ENCODE measurements around the gene CHST5. TPM values are rescaled to one million over a fixed set of nuclear protein-coding genes. Genes with fewer than 3 reads are reported as not detected.

The CHST5 gene
- total and polyA plus RNA-seq, 2 of the 13 experiments (the other 11 are each of a cell fraction or from before 2014, with no cell fraction given) = 0.05 TPM; not detected in 1

- TF ChIP-seq ZNF580 (CRISPR knock-in tag; IDR thresholded peaks at IDR 0.05; ENCODE audit: borderline replicate concordance, low read depth) (no peak), ZNF205 (CRISPR knock-in tag; IDR thresholded peaks at IDR 0.05) (no peak; the same call in 1 of the 2 replicates), ZFYVE20 (CRISPR knock-in tag; IDR thresholded peaks at IDR 0.05; ENCODE audit: borderline replicate concordance, low read depth) (no peak), ZNF615 (CRISPR knock-in tag; IDR thresholded peaks at IDR 0.05; ENCODE audit: borderline replicate concordance) (no peak), DDIT3 (CRISPR knock-in tag; IDR thresholded peaks at IDR 0.05) (no peak), ZNF639 (CRISPR knock-in tag; conservative IDR thresholded peaks at IDR 0.05) (no peak), KAT8 (CRISPR knock-in tag; IDR thresholded peaks at IDR 0.05) (peak; percentile 79), ZNF280D (CRISPR knock-in tag; IDR thresholded peaks at IDR 0.05) (no peak), CREB1 (IDR thresholded peaks at IDR 0.05) (no peak), CREB1 (CRISPR knock-in tag; IDR thresholded peaks at IDR 0.05) (peak; percentile 68; the same call in 1 of the 2 replicates), ZKSCAN5 (CRISPR knock-in tag; IDR thresholded peaks at IDR 0.05) (no peak), ZHX1 (CRISPR knock-in tag; IDR thresholded peaks at IDR 0.05; ENCODE audit: low read depth) (no peak), RXRB (CRISPR knock-in tag; IDR thresholded peaks at IDR 0.05; ENCODE audit: borderline replicate concordance) (peak; percentile 60), MYNN (CRISPR knock-in tag; IDR thresholded peaks at IDR 0.05; ENCODE audit: low read depth) (no peak), ZNF841 (CRISPR knock-in tag; IDR thresholded peaks at IDR 0.05; ENCODE audit: borderline replicate concordance) (no peak), HBP1 (CRISPR knock-in tag; IDR thresholded peaks at IDR 0.05; ENCODE audit: low read depth) (no peak), POLR2AphosphoS2 (IDR thresholded peaks at IDR 0.05; ENCODE audit: low read depth, low read length) (no peak), YY1 (IDR thresholded peaks at IDR 0.05; ENCODE audit: insufficient read depth, insufficient replicate concordance, low read depth, low read length) (no peak), PBX3 (CRISPR knock-in tag; IDR thresholded peaks at IDR 0.05; ENCODE audit: borderline replicate concordance) (no peak), ZNF138 (CRISPR knock-in tag; IDR thresholded peaks at IDR 0.05; ENCODE audit: low read depth) (no peak)
Measured at GRCh38 chr16:75506574-75506973, 29.3 kb downstream of the CHST5 start (continued).

All from HepG2 (cell line).